Measurements from ENCODE around the gene OAT.
"Not testable (repeated sequence)": the region's sequence is repeated elsewhere in the genome, so short reads cannot be mapped to it uniquely, and the experiment has no call there.

OAT gene

GRCh38 chr10:124446830-124447750 is 28.4 kb upstream of the OAT start:
- DNase-seq: peak; percentile 48

- not testable (repeated sequence) for DNase-seq
These were observed 23.0 kb upstream of the OAT start for GRCh38 chr10:124441694-124442093.

- no peak for DNase-seq
These were observed 17.5 kb upstream of the OAT start for GRCh38 chr10:124436191-124436638.

- DNase-seq: not testable (repeated sequence)
These were observed 17.0 kb upstream of the OAT start for GRCh38 chr10:124435683-124436082.

GRCh38 chr10:124433461-124433860 is 14.7 kb upstream of the OAT start:
- DNase-seq: no peak

- DNase-seq: no peak
These were observed 11.4 kb upstream of the OAT start for GRCh38 chr10:124430077-124430476.

GRCh38 chr10:124429576-124429975 is 10.9 kb upstream of the OAT start:
- DNase-seq: no peak

- DNase-seq: no peak
These were observed 9.6 kb upstream of the OAT start for GRCh38 chr10:124428207-124428777.

GRCh38 chr10:124425227-124425962 is 6.7 kb upstream of the OAT start:
- no peak for DNase-seq

- no peak for DNase-seq
These were observed 5.1 kb upstream of the OAT start for GRCh38 chr10:124423813-124424212.

- no peak for DNase-seq
These were observed 4.0 kb upstream of the OAT start for GRCh38 chr10:124422742-124423141.

- no peak for DNase-seq
These were observed 1.5 kb upstream of the OAT start for GRCh38 chr10:124420254-124420653.

- no peak for DNase-seq
These were observed 912 bp upstream of the OAT start for GRCh38 chr10:124419635-124420034.

- DNase-seq: peak; percentile 78
These were observed 613 bp downstream of the OAT start for GRCh38 chr10:124417895-124418725.

GRCh38 chr10:124416733-124417132 is 2.0 kb downstream of the OAT start:
- DNase-seq: peak; percentile 64

GRCh38 chr10:124415210-124415609 is 3.5 kb downstream of the OAT start:
- no peak for DNase-seq

GRCh38 chr10:124414076-124414475 is 4.6 kb downstream of the OAT start:
- DNase-seq: no peak

- DNase-seq: no peak
These were observed 9.0 kb downstream of the OAT start for GRCh38 chr10:124409696-124410095.

- DNase-seq: no peak
These were observed 10.4 kb downstream of the OAT start for GRCh38 chr10:124408357-124408756.

- no peak for DNase-seq
These were observed 11.3 kb downstream of the OAT start for GRCh38 chr10:124407456-124407855.

- DNase-seq: peak; percentile 94
These were observed 15.2 kb downstream of the OAT start for GRCh38 chr10:124403548-124403947.

GRCh38 chr10:124402273-124402672 is 16.4 kb downstream of the OAT start:
- no peak for DNase-seq

GRCh38 chr10:124401633-124402032 is 17.1 kb downstream of the OAT start:
- DNase-seq: no peak

Measured in DMS53 (cell line).